Hematopoietic multipotent progenitor cell treated with erythropoietin and hydrocortisone succinate and interleukin-3 and kit ligand, for 6 days (in vitro differentiated cells): ENCODE results near the gene LYZL1.
"Not testable (repeated sequence)": the region's sequence is repeated elsewhere in the genome, so short reads cannot be mapped to it uniquely, and the experiment has no call there.

Experiments used
- DNase-seq: peaks from one replicate; pipeline ENCODE4 v3.0.0-alpha.2; 2015

Gene LYZL1

DNA sequence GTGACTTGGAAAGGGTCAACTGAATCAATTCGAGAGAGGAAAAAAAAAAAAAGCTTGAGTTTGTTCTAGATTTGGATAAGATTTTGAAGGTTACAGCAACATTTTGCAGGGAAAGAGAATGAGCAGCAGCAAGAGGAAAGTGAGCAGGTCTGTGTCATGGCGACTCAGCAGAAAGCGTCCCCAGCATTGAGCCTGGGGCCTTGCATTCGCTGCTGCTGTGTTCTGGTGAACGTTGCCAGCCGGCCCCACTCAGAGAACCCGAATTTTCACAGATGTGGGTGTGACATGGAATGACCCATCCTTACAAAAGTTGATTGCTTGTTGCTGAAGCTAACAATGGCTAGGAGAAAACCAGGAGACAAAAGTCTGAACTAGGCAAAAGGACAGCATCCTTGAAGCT is 21.6 kb downstream of the LYZL1 start:
- DNase-seq: not testable (repeated sequence)

DNA sequence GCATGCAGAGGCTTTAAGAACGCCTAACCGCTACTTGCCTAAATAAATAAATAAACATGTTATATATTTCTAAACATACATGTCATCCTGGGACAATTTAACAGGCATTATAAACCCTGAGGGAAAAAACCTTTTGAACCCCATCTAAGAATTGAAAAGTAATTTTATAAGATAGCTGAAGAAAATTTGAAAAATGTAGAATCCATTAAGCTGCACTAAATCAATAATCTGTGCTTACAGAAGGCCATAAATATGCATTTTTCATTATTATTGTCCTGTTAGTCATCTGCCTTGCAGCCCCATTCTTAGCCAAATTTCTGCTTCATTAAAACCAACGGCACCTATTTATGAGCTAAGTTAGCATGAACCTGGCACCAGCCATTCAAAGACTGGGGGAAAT is 24.2 kb downstream of the LYZL1 start:
- DNase-seq: no peak

DNA sequence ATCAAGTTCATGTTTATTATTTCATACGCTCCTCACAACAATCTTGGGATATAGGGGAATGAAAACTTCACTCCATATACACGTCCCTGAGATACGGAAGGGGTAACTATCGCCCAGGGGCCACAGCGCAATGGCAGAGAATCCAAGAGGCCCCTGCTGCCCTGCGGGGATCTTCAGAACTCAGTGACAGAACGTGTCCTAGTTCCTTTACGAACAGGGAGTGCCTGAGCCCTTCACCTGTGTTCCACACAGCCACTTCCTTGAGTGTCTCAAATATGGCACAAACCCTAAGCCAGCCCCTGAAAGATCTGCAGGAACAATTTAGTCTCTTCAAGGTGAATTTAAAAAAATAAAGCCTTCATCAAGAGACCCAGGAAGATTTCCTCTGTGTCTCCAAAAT is 25.9 kb downstream of the LYZL1 start:
- DNase-seq: no peak

- DNase-seq: no peak
Measured at GRCh38 chr10:29315814-29316213, 26.9 kb downstream of the LYZL1 start.

- no peak for DNase-seq
Measured at GRCh38 chr10:29316308-29317026, 27.6 kb downstream of the LYZL1 start.

DNA sequence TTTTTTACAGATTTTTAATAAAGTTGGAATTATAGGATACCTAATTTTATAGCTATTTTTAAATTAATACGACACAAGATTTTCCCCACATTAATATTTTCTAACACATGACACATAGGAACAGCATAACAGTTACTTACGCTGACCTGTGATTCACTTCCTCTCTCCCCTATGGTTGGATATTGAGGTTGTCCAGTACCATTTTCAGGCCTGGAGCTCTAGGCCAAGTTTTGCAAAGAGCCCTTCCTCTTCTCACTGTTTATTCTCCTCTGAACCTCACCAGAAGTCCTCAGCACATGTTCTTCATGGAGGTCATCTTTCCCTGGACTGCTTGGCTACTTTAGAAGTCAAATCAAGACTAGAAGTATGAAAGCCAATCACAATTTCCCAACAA is 28.2 kb downstream of the LYZL1 start:
- no peak for DNase-seq

GRCh38 chr10:29317423-29318021 is 28.7 kb downstream of the LYZL1 start:
- DNase-seq: no peak

DNA sequence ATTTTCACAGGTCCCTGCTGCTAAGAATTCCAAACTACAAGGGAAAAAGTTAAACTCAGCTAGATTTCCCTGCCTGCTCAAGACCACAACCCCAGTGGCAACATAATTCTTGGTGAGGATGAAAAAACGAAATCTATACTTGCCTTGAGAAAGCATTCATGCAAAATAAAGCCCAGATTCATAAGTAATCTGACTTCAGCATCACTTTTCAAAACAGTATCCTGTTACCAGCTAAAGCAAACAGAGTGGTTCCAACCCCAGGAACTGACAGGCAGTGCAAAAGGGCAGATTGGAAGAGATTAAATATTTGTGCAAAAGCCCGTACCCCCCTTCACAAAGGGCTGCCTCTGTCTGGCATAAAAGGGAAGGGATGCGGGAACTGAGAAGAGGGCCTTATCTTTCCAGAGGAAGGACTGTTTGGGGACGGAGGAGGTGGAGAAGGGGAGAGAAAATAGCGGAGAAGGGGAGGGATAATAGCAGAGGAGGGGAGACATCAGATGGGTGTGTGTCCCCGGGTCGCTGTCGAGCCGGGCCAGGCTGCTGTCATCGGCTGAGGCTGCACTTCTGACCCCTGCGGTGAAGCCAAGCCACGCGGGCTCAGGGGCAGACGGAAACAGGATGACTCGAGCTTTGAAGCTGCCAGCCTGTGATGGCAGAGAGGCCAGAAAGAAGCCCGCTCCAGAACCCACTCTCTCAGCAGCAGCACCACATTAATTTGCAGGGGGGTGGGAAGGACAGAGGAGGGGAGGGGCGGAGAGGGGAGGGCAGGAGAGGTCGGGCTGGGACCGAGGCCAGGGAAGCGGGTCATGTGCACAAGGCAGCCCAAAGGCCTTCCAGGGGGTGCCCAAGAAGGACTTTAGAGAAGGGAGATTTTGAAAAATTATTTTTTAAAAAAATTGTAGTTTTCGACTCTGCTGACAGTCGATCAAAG is 29.5 kb downstream of the LYZL1 start:
- DNase-seq: peak; percentile 29

DNA sequence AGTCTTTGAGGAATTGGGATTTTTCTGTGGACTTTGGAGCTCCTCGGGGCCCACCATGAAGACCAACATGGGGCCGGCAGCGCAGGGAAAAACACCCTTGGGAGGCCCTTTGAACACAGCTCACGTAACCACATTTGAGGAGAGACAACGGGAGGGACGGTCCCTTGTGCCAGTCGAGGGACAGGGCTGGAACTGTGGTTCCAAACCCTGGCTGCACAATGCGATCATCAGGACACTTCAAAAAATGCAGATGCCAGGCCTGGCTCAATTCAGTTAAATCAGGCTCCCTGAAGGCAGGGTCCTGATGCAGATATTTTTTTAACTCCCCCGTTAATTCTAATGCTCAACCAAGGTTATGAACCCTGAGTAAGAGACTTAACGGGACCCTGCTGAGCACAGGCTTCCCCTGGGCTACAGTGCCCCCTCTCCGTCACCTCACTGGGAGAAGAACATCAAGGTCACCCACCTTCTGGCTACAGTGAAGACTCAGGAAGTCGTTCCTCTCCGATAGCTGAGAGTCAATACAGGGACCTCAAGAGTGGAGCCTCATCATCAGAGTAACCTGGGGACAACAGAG is 30.4 kb downstream of the LYZL1 start:
- DNase-seq: no peak

- peak; percentile 7 for DNase-seq
Measured at GRCh38 chr10:29320680-29321121, 31.8 kb downstream of the LYZL1 start.

GRCh38 chr10:29321656-29322055 is 32.8 kb downstream of the LYZL1 start:
- DNase-seq: no peak

- DNase-seq: no peak
Measured at GRCh38 chr10:29322918-29323317, 34.0 kb downstream of the LYZL1 start.

DNA sequence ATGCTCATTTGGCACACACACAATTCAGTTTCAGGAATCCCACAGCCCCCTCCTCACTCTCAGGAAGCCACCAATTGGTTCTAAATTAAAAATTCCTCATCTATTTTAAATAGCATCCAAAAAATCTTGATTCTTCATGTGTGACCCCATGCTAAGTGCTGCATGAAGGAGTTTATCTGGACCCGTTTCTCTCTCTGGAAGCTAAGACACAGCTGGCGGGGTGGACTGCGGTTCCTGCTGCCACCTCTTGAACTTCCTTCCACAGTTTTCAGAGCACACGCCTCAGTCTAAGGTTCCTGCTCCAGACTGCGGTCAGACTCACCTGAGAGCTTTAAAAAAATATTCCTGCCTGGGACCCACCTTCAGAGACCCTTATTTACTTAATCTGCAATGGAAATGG is 34.5 kb downstream of the LYZL1 start:
- no peak for DNase-seq

GRCh38 chr10:29324220-29324841 is 35.5 kb downstream of the LYZL1 start:
- DNase-seq: no peak

DNA sequence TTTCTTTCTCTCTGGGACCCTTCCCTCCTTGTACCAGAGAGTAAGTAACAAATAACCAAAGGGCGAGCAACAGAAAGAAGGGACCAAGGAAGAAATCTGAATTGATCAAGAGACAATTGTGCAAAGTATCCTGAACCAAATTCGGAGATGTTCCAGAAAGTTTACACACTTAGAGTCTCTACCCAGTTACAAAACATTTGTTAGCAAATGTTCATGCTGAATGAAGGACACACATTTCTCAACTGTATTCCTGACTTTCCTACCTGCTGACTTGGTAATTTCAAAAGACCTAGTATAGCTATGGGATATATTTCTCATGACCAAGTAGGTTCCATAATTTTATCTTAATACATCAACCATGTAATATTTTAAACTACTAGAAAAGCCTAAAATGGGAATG is 37.4 kb downstream of the LYZL1 start:
- no peak for DNase-seq

DNA sequence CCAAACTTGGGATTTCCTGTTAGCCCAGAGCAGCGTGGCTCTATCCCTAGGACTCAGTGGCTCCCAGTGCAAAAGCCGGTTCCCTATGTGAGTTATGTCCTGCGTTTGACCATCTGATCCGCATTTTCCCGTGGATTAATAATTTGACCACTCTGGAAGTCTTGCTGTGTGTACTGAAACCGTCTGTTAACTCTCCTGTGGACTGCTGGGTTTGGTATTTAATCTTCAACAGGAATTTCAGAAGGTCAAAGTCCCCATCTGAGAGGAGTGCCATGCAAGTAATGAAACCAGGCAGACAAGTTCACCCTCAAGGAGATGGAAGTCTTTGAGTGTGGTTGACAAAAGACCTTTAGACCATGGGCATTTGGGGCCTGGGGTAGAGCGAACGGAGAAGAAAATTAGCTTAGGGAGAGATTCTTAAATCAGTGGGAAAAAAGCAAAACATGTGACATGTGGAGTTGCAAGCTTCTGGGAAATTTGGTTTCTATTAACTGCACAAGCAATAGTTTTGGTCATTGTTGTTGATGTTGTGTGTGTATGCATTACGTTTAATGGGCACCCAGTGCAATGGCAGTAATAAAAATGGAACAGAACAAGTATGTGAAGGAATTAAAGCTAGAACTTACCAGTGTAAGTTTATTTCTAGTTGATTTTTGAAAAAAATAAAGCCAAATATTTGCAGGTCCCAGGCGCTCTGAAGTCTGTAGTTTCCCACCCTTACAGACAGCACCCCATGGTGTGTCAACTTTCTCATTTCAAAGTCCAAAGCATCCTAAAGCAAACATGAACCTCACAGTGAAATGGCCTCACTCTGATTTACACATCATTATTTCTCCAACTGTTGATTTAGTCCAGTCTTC is 38.2 kb downstream of the LYZL1 start:
- DNase-seq: no peak

GRCh38 chr10:29327746-29328102 is 38.9 kb downstream of the LYZL1 start:
- DNase-seq: no peak

GRCh38 chr10:29328983-29329382 is 40.1 kb downstream of the LYZL1 start:
- DNase-seq: no peak

GRCh38 chr10:29329420-29329819 is 40.5 kb downstream of the LYZL1 start:
- DNase-seq: no peak

DNA sequence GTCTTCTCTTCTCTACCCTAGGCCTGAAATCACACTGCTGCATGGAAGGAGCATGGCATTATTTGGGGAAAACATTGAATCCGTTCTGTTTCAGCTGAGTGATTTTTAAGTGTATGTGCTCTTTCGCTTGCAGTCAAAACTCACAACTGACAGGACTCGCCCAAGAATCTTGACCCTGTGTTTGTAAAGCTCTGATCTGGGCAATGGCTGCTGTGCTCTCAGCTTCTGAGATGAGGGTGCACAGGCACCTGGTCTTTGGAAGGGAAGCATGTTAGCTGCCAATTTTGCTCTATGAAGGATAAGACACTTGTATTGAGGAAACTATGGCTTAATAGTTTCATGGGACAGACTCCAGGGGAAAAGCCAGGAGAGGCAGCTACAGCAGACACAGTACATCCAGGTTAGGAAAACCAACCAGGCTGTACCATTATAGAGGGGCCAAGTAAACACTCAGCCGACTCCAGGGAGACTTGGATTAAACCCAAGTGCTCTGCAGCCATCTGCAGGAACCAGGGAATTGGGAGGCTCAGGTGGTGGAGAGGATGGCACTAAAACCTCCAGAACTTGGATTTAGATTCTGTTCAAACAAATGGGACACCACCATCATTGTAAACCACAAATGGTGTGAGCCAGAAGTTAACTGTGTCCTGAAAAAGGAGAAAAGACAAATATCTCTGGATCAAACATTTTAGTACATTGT is 43.3 kb downstream of the LYZL1 start:
- DNase-seq: no peak

GRCh38 chr10:29332761-29333148 is 43.9 kb downstream of the LYZL1 start:
- no peak for DNase-seq
